ENCODE measurements around the gene TNK1. TPM values are rescaled to one million over a fixed set of nuclear protein-coding genes. Genes with fewer than 3 reads are reported as not detected.

TNK1 gene
- total RNA-seq, 1 experiment from 2014 or later = 7.0 TPM

- H3K36me3 Mint-ChIP-seq (ENCODE audit: insufficient read depth, unreplicated experiment) = peaks cover 55% of the 10 kb centered on the region
- H3K27ac Mint-ChIP-seq (ENCODE audit: unreplicated experiment) = peak within 1 kb of the TSS; percentile 95
- H3K4me1 Mint-ChIP-seq (ENCODE audit: low read depth, unreplicated experiment) = peaks cover 28% of the 10 kb centered on the region
- H3K27me3 Mint-ChIP-seq (ENCODE audit: unreplicated experiment) = peaks cover 20% of the 10 kb centered on the region
- DNase-seq = peak; percentile 94
- TF ChIP-seq, protein P1, sequence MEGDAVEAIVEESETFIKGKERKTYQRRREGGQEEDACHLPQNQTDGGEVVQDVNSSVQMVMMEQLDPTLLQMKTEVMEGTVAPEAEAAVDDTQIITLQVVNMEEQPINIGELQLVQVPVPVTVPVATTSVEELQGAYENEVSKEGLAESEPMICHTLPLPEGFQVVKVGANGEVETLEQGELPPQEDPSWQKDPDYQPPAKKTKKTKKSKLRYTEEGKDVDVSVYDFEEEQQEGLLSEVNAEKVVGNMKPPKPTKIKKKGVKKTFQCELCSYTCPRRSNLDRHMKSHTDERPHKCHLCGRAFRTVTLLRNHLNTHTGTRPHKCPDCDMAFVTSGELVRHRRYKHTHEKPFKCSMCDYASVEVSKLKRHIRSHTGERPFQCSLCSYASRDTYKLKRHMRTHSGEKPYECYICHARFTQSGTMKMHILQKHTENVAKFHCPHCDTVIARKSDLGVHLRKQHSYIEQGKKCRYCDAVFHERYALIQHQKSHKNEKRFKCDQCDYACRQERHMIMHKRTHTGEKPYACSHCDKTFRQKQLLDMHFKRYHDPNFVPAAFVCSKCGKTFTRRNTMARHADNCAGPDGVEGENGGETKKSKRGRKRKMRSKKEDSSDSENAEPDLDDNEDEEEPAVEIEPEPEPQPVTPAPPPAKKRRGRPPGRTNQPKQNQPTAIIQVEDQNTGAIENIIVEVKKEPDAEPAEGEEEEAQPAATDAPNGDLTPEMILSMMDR (IDR thresholded peaks at IDR 0.05; ENCODE audit: unreplicated experiment) = no peak
- CTCF ChIA-PET = interaction anchor here (1.4 kb wide), 1 partner anchor 52 kb away, joined by 3 read pairs; the partner anchor contains the start of gene TMEM256
- BruUV-seq (replicated peaks) = no TSS peak
- intact Hi-C loops (cut with micrococcal nuclease; ENCODE audit: unreplicated experiment) = loop anchor here (5.0 to 10.0 kb wide), 2 partner anchors 85 to 333 kb away; partner anchors contain the start of genes FGF11, TMEM102, TP53 and WRAP53
- peak within 1 kb of the TSS; percentile 93 for H3K4me3 Mint-ChIP-seq (ENCODE audit: low read depth, unreplicated experiment)
- H3K9me3 Mint-ChIP-seq (ENCODE audit: low read depth, unreplicated experiment) = no peaks in the 10 kb centered on the region
Measured at GRCh38 chr17:7351665-7352502, 29.0 kb upstream of the TNK1 start, which contains the start of gene KCTD11. TSS of gene KCTD11 (plus strand) at chr17:7352162.

GRCh38 chr17:7352503-7352889 lies 28.4 kb upstream of the TNK1 start:
- DNase-seq = no peak
- TF ChIP-seq, protein P1 (IDR thresholded peaks at IDR 0.05; ENCODE audit: unreplicated experiment) = peak; percentile 15
- Mint-ChIP-seq H3K4me1 (ENCODE audit: low read depth, unreplicated experiment) (peaks cover 28% of the 10 kb centered on the region), H3K36me3 (ENCODE audit: insufficient read depth, unreplicated experiment) (peaks cover 49% of the 10 kb centered on the region), H3K27me3 (ENCODE audit: unreplicated experiment) (peaks cover 14% of the 10 kb centered on the region), H3K27ac (ENCODE audit: unreplicated experiment) (peak overlapping the region; percentile 95), H3K9me3 (ENCODE audit: low read depth, unreplicated experiment) (no peaks in the 10 kb centered on the region), H3K4me3 (ENCODE audit: low read depth, unreplicated experiment) (peak overlapping the region; percentile 93)
- TSS peak; percentile 61 for BruUV-seq (replicated peaks)
- CTCF ChIA-PET = no interaction called here
- intact Hi-C loops (cut with micrococcal nuclease; ENCODE audit: unreplicated experiment) = loop anchor here (5.0 to 10.0 kb wide), 2 partner anchors 85 to 332 kb away; partner anchors contain the start of genes FGF11, TMEM102, TP53 and WRAP53

GRCh38 chr17:7352910-7353635 lies 27.8 kb upstream of the TNK1 start:
- peaks cover 43% of the 10 kb centered on the region for H3K36me3 Mint-ChIP-seq (ENCODE audit: insufficient read depth, unreplicated experiment)
- CTCF ChIA-PET = no interaction called here
- H3K4me3 Mint-ChIP-seq (ENCODE audit: low read depth, unreplicated experiment) = peak overlapping the region; percentile 93
- peaks cover 8% of the 10 kb centered on the region for H3K27me3 Mint-ChIP-seq (ENCODE audit: unreplicated experiment)
- H3K27ac Mint-ChIP-seq (ENCODE audit: unreplicated experiment) = peak overlapping the region; percentile 95
- TF ChIP-seq, protein P1 (IDR thresholded peaks at IDR 0.05; ENCODE audit: unreplicated experiment) = no peak
- intact Hi-C loops (cut with micrococcal nuclease; ENCODE audit: unreplicated experiment) = loop anchor here (5.0 to 10.0 kb wide), 2 partner anchors 84 to 332 kb away; partner anchors contain the start of genes FGF11, TMEM102, TP53 and WRAP53
- no TSS peak for BruUV-seq (replicated peaks)
- H3K4me1 Mint-ChIP-seq (ENCODE audit: low read depth, unreplicated experiment) = peaks cover 25% of the 10 kb centered on the region
- H3K9me3 Mint-ChIP-seq (ENCODE audit: low read depth, unreplicated experiment) = no peaks in the 10 kb centered on the region
- no peak for DNase-seq

- BruUV-seq (replicated peaks) = no TSS peak
- H3K4me3 Mint-ChIP-seq (ENCODE audit: low read depth, unreplicated experiment) = no peak overlapping the region
- H3K4me1 Mint-ChIP-seq (ENCODE audit: low read depth, unreplicated experiment) = peaks cover 20% of the 10 kb centered on the region
- no peaks in the 10 kb centered on the region for H3K27me3 Mint-ChIP-seq (ENCODE audit: unreplicated experiment)
- CTCF ChIA-PET = no interaction called here
- no peak for DNase-seq
- intact Hi-C loops (cut with micrococcal nuclease; ENCODE audit: unreplicated experiment) = loop anchor here (5.0 to 10.0 kb wide), 2 partner anchors 83 to 330 kb away; partner anchors contain the start of genes FGF11, TMEM102, TP53 and WRAP53
- peaks cover 35% of the 10 kb centered on the region for H3K36me3 Mint-ChIP-seq (ENCODE audit: insufficient read depth, unreplicated experiment)
- peak overlapping the region; percentile 20 for H3K27ac Mint-ChIP-seq (ENCODE audit: unreplicated experiment)
- TF ChIP-seq, protein P1 (IDR thresholded peaks at IDR 0.05; ENCODE audit: unreplicated experiment) = no peak
- no peaks in the 10 kb centered on the region for H3K9me3 Mint-ChIP-seq (ENCODE audit: low read depth, unreplicated experiment)
Measured at GRCh38 chr17:7354262-7354843, 26.5 kb upstream of the TNK1 start.

Data from Calu3 (cell line).